Liver (tissue), 9 donors: ENCODE measurements around the gene UBR4. TPM values are rescaled to one million over a fixed set of nuclear protein-coding genes. Genes with fewer than 3 reads are reported as not detected.

Source experiments
- DNase-seq: peaks from one replicate; pipeline ENCODE4 v3.0.0-alpha.2; 2017; ENCODE audit warnings: low spot score
- H3K27ac ChIP-seq, 2 donors: one replicate each; pipeline ENCODE4 v1.7.0; 2013; ENCODE audit warnings: inconsistent platforms in 2 of 2, low read length in 2 of 2, control low read depth in 1 of 2, low read depth in 1 of 2, mild to moderate bottlenecking in 1 of 2
- H3K27me3 ChIP-seq, 4 donors: one replicate each; pipeline versions ENCODE4 v1.6.1 to v1.7.0; 2013; ENCODE audit warnings: low read length in 3 of 4, inconsistent platforms in 1 of 4, mild to moderate bottlenecking in 1 of 4, moderate library complexity in 1 of 4; ENCODE audit not compliant: control insufficient read depth in 4 of 4, insufficient read depth in 4 of 4
- H3K36me3 ChIP-seq, 4 donors: one replicate each; pipeline versions ENCODE4 v1.6.1 to v1.7.0; 2013; ENCODE audit warnings: low read length in 3 of 4, mild to moderate bottlenecking in 3 of 4, low read depth in 1 of 4, moderate library complexity in 1 of 4; ENCODE audit not compliant: control insufficient read depth in 4 of 4, insufficient read depth in 3 of 4
- H3K4me1 ChIP-seq, 4 donors: one replicate each; pipeline versions ENCODE4 v1.6.1 to v1.7.0; 2013; ENCODE audit warnings: low read length in 3 of 4, mild to moderate bottlenecking in 3 of 4, moderate library complexity in 1 of 4; ENCODE audit not compliant: control insufficient read depth in 4 of 4, insufficient read depth in 4 of 4
- H3K4me3 ChIP-seq, 3 donors: one replicate each; pipeline versions ENCODE4 v1.6.1 to v1.7.0; 2013; ENCODE audit warnings: low read length in 3 of 3, control low read depth in 1 of 3, low read depth in 1 of 3, mild to moderate bottlenecking in 1 of 3
- H3K9ac ChIP-seq, 2 donors: one replicate each; pipeline ENCODE4 v1.7.0; 2013; ENCODE audit warnings: low read length in 2 of 2, mild to moderate bottlenecking in 2 of 2, moderate library complexity in 2 of 2, control low read depth in 1 of 2, low read depth in 1 of 2
- H3K9me3 ChIP-seq, 4 donors: one replicate each; pipeline versions ENCODE4 v1.6.1 to v1.7.0; 2013; ENCODE audit warnings: low read length in 3 of 4; ENCODE audit not compliant: control insufficient read depth in 4 of 4
- FOXA1 ChIP-seq: IDR thresholded peaks from 2 replicates; pipeline ENCODE4 v1.6.1; 2016; ENCODE audit warnings: antibody characterized with exemption
- FOXA2 ChIP-seq: IDR thresholded peaks from 2 replicates; pipeline ENCODE4 v1.6.1; 2016; ENCODE audit warnings: antibody characterized with exemption
- GABPA ChIP-seq, 2 donors: IDR thresholded peaks in 1 of 2; conservative IDR thresholded peaks in 1 of 2; 2 replicates each; pipeline ENCODE4 v1.6.1; 2016; ENCODE audit warnings: antibody characterized with exemption in 2 of 2, mild to moderate bottlenecking in 1 of 2, moderate library complexity in 1 of 2
- HNF4A ChIP-seq, 2 donors: conservative IDR thresholded peaks; 2 replicates each; pipeline ENCODE4 v1.6.1; 2016; ENCODE audit warnings: antibody characterized with exemption in 2 of 2, mild to moderate bottlenecking in 2 of 2
- JUND ChIP-seq, 2 donors: IDR thresholded peaks; 2 replicates each; pipeline ENCODE4 v1.6.1; 2016; ENCODE audit warnings: antibody characterized with exemption in 2 of 2
- SP1 ChIP-seq: IDR thresholded peaks from 2 replicates; pipeline ENCODE4 v1.6.1; 2018; ENCODE audit warnings: antibody characterized with exemption, mild to moderate bottlenecking
- WGBS: extraction: QIAGEN DNeasy Blood & Tissue Kit; methylation state at CpG from one replicate; pipeline ENCODE4 v1.1.7; 2013; 5-methylcytosine and 5-hydroxymethylcytosine counted together
- polyA plus RNA-seq, 2 donors: library from polyadenylated mRNA; stranded (reverse) in 1 of 2; unstranded in 1 of 2; fragments of 200-250 nt in 1 of 2; fragments of >200 nt in 1 of 2; fragmentation: Nextera tagmentation in 1 of 2; extraction: Ambion mirVana in 1 of 2; gene quantifications; one replicate each; pipeline versions ENCODE4 v1.2.1 to v1.2.3, GENCODE V29; 2013 to 2015
- total RNA-seq, 2 donors: library from RNA; depleted of rRNA; stranded (reverse); fragments of >200 nt; gene quantifications; one replicate each; pipeline ENCODE4 v1.2.3, GENCODE V29; 2014
- donor health status: healthy.
- donor health status: healthy.
- donor health status: healthy.
- donor health status: healthy.
- donor health status: healthy.

The UBR4 gene
- total and polyA plus RNA-seq, 4 donors = 45.4 to 156 (median 86.9) TPM

- Histone ChIP-seq H3K36me3 (no peaks in the 10 kb centered on the region), H3K27me3 (no peaks in the 10 kb centered on the region), H3K9me3 (no peaks in the 10 kb centered on the region), H3K4me1 (peaks cover 2 to 10% (median 5%) of the 10 kb centered on the region in 4 donors), H3K4me3 (no peak overlapping the region), H3K27ac (no peak overlapping the region), H3K9ac (no peak overlapping the region)
- WGBS = 68% methylated on average over 7 of the region's 7 CpGs
- TF ChIP-seq GABPA (IDR thresholded peaks at IDR 0.05 in 1 of 2, conservative IDR thresholded peaks at IDR 0.05 in 1 of 2) (no peak), FOXA2 (no peak), HNF4A (conservative IDR thresholded peaks at IDR 0.05) (no peak), JUND (IDR thresholded peaks at IDR 0.05) (no peak), FOXA1 (no peak), SP1 (no peak)
- no peak for DNase-seq
Observed at GRCh38 chr1:19028110-19028509, 182.0 kb downstream of the UBR4 start.

Other genes starting within 250 kb of the UBR4 start
- gene EMC1, start 41.3 kb upstream of the UBR4 start, total RNA-seq = 10 to 100 TPM; 16.3 to 33.6 TPM
- 10 to 100 TPM in 1 of 2 donors, 1 to 10 TPM in 1; 8.0 to 13.4 TPM for gene EMC1, start 41.3 kb upstream of the UBR4 start, polyA plus RNA-seq
- gene MRTO4, start 41.5 kb upstream of the UBR4 start, total RNA-seq = 1 to 10 TPM; 9.5 to 9.8 TPM
- 10 to 100 TPM; 10.5 to 11.1 TPM for gene MRTO4, start 41.5 kb upstream of the UBR4 start, polyA plus RNA-seq
- gene AKR7A3, start 78.5 kb upstream of the UBR4 start, total RNA-seq = 10 to 100 TPM in 1 of 2 donors, under 1 TPM in 1; 0.23 to 43.6 TPM
- 10 to 100 TPM; 66.3 to 69.6 TPM for gene AKR7A3, start 78.5 kb upstream of the UBR4 start, polyA plus RNA-seq
- 10 to 100 TPM; 41.4 to 63.2 TPM for gene AKR7A2, start 101.9 kb upstream of the UBR4 start, total RNA-seq
- gene AKR7A2, start 101.9 kb upstream of the UBR4 start, polyA plus RNA-seq = 10 to 100 TPM; 42.8 to 56.7 TPM
- gene SLC66A1, start 102.1 kb upstream of the UBR4 start, total RNA-seq = 10 to 100 TPM; 12.8 to 15.2 TPM
- 10 to 100 TPM in 1 of 2 donors, 1 to 10 TPM in 1; 6.8 to 16.0 TPM for gene SLC66A1, start 102.1 kb upstream of the UBR4 start, polyA plus RNA-seq